Activated CD8-positive, alpha-beta memory T cell treated with anti-CD3 and anti-CD28 coated beads, Interleukin-2, amount 10 ng/mL, durations not matched to agents 7 days and 5 days (primary cell): ENCODE measurements around the gene FXYD7. TPM values are rescaled to one million over a fixed set of nuclear protein-coding genes. Genes with fewer than 3 reads are reported as not detected.
"Not testable (repeated sequence)": the region's sequence is repeated elsewhere in the genome, so short reads cannot be mapped to it uniquely, and the experiment has no call there.

Experiments used
- ATAC-seq: fragments of 150-1000 bp; cut with Tn5 transposase; one replicate; pipeline ENCODE4 v1.10.0; 2021; ENCODE audit warnings: moderate library complexity
- CTCF ChIA-PET: fragments of 350-600 bp; sonication (Branson Sonifier 250); formaldehyde crosslinking; loops from one replicate; lab custom pipeline; 2021; ENCODE audit warnings: antibody characterized with exemption; lab: Charles Lee
- DNase-seq: peaks from one replicate; pipeline ENCODE4 v3.0.0-alpha.2; 2020
- H3K27ac Mint-ChIP-seq: one replicate; pipeline ENCODE4 v1.8.0; 2021; ENCODE audit warnings: mild to moderate bottlenecking, mixed read lengths
- H3K27me3 Mint-ChIP-seq: one replicate; pipeline ENCODE4 v1.8.0; 2021; ENCODE audit warnings: mixed read lengths
- H3K36me3 Mint-ChIP-seq: one replicate; pipeline ENCODE4 v1.8.0; 2021; ENCODE audit warnings: mild to moderate bottlenecking, mixed read lengths
- H3K4me1 Mint-ChIP-seq: one replicate; pipeline ENCODE4 v1.8.0; 2021; ENCODE audit warnings: mixed read lengths
- H3K4me3 Mint-ChIP-seq: one replicate; pipeline ENCODE4 v1.8.0; 2021; ENCODE audit warnings: mild to moderate bottlenecking, moderate library complexity, mixed read lengths
- H3K9me3 Mint-ChIP-seq: one replicate; pipeline ENCODE4 v1.8.0; 2022; ENCODE audit warnings: low read depth, mixed read lengths
- total RNA-seq, 2 experiments: library from RNA; stranded (reverse); gene quantifications; one replicate each; pipeline ENCODE4 v1.2.3, GENCODE V29; 2021

FXYD7 gene
- total RNA-seq, 2 experiments from 2014 or later, result 1.1 to 1.9 TPM

DNA sequence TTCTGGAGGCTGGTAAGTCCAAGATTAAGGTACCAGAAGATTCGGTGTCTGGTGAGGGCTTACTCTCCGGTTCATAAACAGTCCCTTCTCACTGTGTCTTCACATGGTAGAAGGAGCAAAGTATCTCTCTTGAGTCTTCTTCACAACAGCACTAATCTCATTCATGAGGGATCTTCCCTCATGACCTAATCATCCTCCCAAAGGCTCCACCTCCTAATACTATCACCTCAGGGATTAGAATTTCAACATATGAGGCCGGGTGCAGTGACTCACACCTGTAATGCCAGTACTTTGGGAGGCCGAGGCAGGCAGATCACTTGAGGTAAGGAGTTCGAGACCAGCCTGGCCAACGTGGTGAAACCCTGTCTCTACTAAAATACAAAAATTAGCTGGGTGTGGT is 53.8 kb downstream of the FXYD7 start:
- H3K4me1 Mint-ChIP-seq, ATAC-seq, H3K9me3 Mint-ChIP-seq, H3K4me3 Mint-ChIP-seq, CTCF ChIA-PET, H3K27me3 Mint-ChIP-seq, H3K36me3 Mint-ChIP-seq, H3K27ac Mint-ChIP-seq: not testable (repeated sequence)
- peak; percentile 11 for DNase-seq

DNA sequence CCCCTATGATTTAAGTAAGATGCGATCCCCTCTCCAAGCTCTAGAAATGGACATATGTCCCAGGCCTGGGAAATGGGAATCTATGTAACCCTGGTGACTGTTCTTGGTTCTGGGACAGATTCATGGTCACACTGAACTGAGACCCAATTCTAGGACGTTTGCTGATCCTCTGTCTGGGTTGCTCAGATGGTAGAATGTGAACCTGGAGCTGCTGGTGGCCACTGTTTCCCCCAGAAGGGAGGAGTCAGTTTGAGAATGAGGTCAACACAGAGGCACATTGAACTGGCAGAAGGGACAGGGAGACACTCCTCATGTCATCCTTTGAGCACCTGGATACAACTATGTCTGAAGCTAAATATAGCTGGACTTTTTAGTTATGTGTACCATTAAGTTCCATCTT is 56.4 kb downstream of the FXYD7 start:
- H3K36me3 Mint-ChIP-seq, result peaks cover 1% of the 10 kb centered on the region
- CTCF ChIA-PET, result interaction anchor here (1.2 to 1.6 kb wide), 4 partner anchors 12 to 64 kb away, joined by 3 to 5 read pairs (median 4); no protein-coding TSS in a partner anchor
- DNase-seq, result no peak
- no peak overlapping the region for H3K27ac Mint-ChIP-seq
- H3K27me3 Mint-ChIP-seq, result no peaks in the 10 kb centered on the region
- no peak overlapping the region for H3K4me3 Mint-ChIP-seq
- H3K4me1 Mint-ChIP-seq, result peaks cover 18% of the 10 kb centered on the region
- no peak for ATAC-seq
- no peaks in the 10 kb centered on the region for H3K9me3 Mint-ChIP-seq

DNA sequence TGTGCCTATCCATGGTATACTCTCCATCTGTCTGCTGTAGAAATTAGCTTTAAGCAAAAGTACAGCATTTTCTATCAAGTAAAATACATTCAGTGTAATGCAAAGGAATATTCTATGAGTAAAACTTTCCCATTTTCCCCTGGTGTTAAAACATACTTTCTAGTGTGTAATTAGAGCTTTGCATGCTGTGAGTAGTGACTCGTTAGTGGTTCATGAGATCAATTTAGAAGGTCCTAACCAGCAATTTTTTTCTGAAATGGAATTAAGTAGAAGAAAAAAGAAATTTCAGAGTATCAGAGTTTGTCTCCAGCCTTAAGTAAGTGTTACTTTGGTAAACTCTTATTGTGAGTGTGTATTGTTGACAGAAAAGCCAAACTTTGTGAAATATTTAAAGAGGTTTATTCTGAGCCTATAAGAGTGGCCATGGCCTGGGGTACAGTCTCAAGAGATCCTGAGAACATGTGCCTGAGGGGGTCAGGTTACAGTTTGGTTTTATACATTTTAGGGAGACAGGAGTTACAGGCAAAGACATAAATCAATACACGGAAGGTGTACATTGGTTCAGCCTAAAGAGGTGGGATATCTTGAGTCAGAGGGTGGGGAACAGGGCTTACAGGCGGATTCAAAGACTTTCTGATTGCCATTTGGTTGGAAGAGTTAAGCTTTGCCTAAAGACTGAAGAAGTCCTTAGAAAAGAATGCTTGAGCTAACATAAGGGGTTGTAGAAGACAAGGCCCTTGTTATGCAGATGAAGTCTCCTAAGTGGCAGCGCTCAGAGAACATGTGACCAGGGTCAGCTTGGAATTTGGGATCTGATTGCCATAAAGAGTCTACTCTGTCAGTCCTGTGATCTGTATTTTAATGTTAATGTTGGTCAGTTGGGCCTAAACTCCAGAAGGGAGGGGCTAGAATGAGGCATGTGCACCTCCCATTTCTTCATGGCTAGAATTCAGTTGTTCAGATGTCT is 60.0 kb downstream of the FXYD7 start:
- Mint-ChIP-seq H3K36me3 (peaks cover 3% of the 10 kb centered on the region), H3K27ac (peak overlapping the region; percentile 56), H3K4me3 (no peak overlapping the region), H3K27me3 (no peaks in the 10 kb centered on the region), H3K9me3 (no peaks in the 10 kb centered on the region), H3K4me1 (peaks cover 53% of the 10 kb centered on the region)
- ATAC-seq (no peak), DNase-seq (peak; percentile 23)
- CTCF ChIA-PET, result interaction anchor here (0.8 to 1.8 kb wide), 5 partner anchors 9 to 62 kb away, joined by 3 to 8 read pairs (median 5); partner anchors contain the start of gene FXYD5

Other genes starting within 250 kb of the FXYD7 start
- 1 to 10 TPM; 2.7 TPM for gene ZNF30, start 216.4 kb upstream of the FXYD7 start, total RNA-seq
- gene ZNF792, start 179.0 kb upstream of the FXYD7 start, total RNA-seq, result 10 to 100 TPM; 13.5 to 15.3 TPM
- gene GRAMD1A, start 142.9 kb upstream of the FXYD7 start, total RNA-seq, result 100 to 1,000 TPM; 109 to 127 TPM
- gene SCN1B, start 112.8 kb upstream of the FXYD7 start, total RNA-seq, result under 1 TPM; 0.26 to 0.37 TPM
- not detected for gene HPN, start 101.5 kb upstream of the FXYD7 start, total RNA-seq
- gene FXYD3, start 27.4 kb upstream of the FXYD7 start, total RNA-seq, result not detected
- not detected for gene LGI4, start 8.2 kb upstream of the FXYD7 start, total RNA-seq
- under 1 TPM in 1 of 2 experiments, not detected in 1; 0.61 TPM for gene FXYD1, start 4.4 kb upstream of the FXYD7 start, total RNA-seq
- 100 to 1,000 TPM; 262 to 354 TPM for gene FXYD5, start 11.5 kb downstream of the FXYD7 start, total RNA-seq
- gene FAM187B, start 85.5 kb downstream of the FXYD7 start, total RNA-seq, result not detected
- 10 to 100 TPM in 1 of 2 experiments, 1 to 10 TPM in 1; 7.2 to 10.0 TPM for gene LSR, start 105.7 kb downstream of the FXYD7 start, total RNA-seq
- 100 to 1,000 TPM; 138 to 154 TPM for gene USF2, start 125.7 kb downstream of the FXYD7 start, total RNA-seq
- under 1 TPM; 0.55 to 0.77 TPM for gene HAMP, start 139.3 kb downstream of the FXYD7 start, total RNA-seq
- under 1 TPM in 1 of 2 experiments, not detected in 1; 0.26 TPM for gene MAG, start 148.9 kb downstream of the FXYD7 start, total RNA-seq
- under 1 TPM in 1 of 2 experiments, not detected in 1; 0.41 TPM for gene CD22, start 185.9 kb downstream of the FXYD7 start, total RNA-seq
- gene FFAR1, start 204.6 kb downstream of the FXYD7 start, total RNA-seq, result not detected
- gene FFAR3, start 215.2 kb downstream of the FXYD7 start, total RNA-seq, result not detected
- under 1 TPM in 1 of 2 experiments, not detected in 1; 0.12 TPM for gene GPR42, start 227.8 kb downstream of the FXYD7 start, total RNA-seq